ENCODE data around the gene HMG20A.

HMG20A gene

GRCh38 chr15:77436822-77437221, 16.1 kb downstream of the HMG20A start:
- DNase-seq = no peak

- no peak for DNase-seq
Observed at GRCh38 chr15:77437264-77437663, 16.6 kb downstream of the HMG20A start.

GRCh38 chr15:77440378-77440999, 19.8 kb downstream of the HMG20A start:
- DNase-seq = no peak

- DNase-seq = no peak
Observed at GRCh38 chr15:77446840-77447390, 26.2 kb downstream of the HMG20A start.

GRCh38 chr15:77454265-77454664, 33.6 kb downstream of the HMG20A start:
- no peak for DNase-seq

GRCh38 chr15:77454951-77455350, 34.3 kb downstream of the HMG20A start:
- DNase-seq = no peak

- no peak for DNase-seq
Observed at GRCh38 chr15:77455696-77456321, 35.1 kb downstream of the HMG20A start.

GRCh38 chr15:77456746-77457145, 36.1 kb downstream of the HMG20A start:
- no peak for DNase-seq

- DNase-seq = peak; percentile 81
Observed at GRCh38 chr15:77457191-77457904, 36.7 kb downstream of the HMG20A start.

GRCh38 chr15:77457905-77458265, 37.2 kb downstream of the HMG20A start:
- DNase-seq = no peak

GRCh38 chr15:77459031-77459430, 38.3 kb downstream of the HMG20A start:
- DNase-seq = no peak

GRCh38 chr15:77461486-77461885, 40.8 kb downstream of the HMG20A start:
- DNase-seq = no peak

- no peak for DNase-seq
Observed at GRCh38 chr15:77464129-77464865, 43.6 kb downstream of the HMG20A start.

GRCh38 chr15:77466521-77466920, 45.8 kb downstream of the HMG20A start:
- no peak for DNase-seq

GRCh38 chr15:77468896-77469295, 48.2 kb downstream of the HMG20A start:
- no peak for DNase-seq

GRCh38 chr15:77470235-77470634, 49.5 kb downstream of the HMG20A start:
- no peak for DNase-seq

GRCh38 chr15:77473328-77473727, 52.6 kb downstream of the HMG20A start:
- no peak for DNase-seq

GRCh38 chr15:77474310-77474988, 53.8 kb downstream of the HMG20A start:
- DNase-seq = no peak

- DNase-seq = peak; percentile 8
Observed at GRCh38 chr15:77475001-77475400, 54.3 kb downstream of the HMG20A start.

- no peak for DNase-seq
Observed at GRCh38 chr15:77475898-77476297, 55.2 kb downstream of the HMG20A start.

- no peak for DNase-seq
Observed at GRCh38 chr15:77476995-77477394, 56.3 kb downstream of the HMG20A start.

GRCh38 chr15:77478051-77478450, 57.4 kb downstream of the HMG20A start:
- no peak for DNase-seq

- DNase-seq = no peak
Observed at GRCh38 chr15:77479015-77479414, 58.3 kb downstream of the HMG20A start.
